ENCODE data around the gene KCTD5. TPM values are rescaled to one million over a fixed set of nuclear protein-coding genes. Genes with fewer than 3 reads are reported as not detected.
"Not testable (repeated sequence)": the region's sequence is repeated elsewhere in the genome, so short reads cannot be mapped to it uniquely, and the experiment has no call there.

The KCTD5 gene
- total and polyA plus RNA-seq, 10 of the 15 experiments (the other 5 are each of a cell fraction or from before 2014, with no cell fraction given), result 0.58 to 56.4 (median 37.3) TPM

GRCh38 chr16:2720719-2721633 is 38.7 kb downstream of the KCTD5 start (continued):
- peak; percentile 90 for TF ChIP-seq ZBTB11 (CRISPR knock-in tag; IDR thresholded peaks at IDR 0.05)
- no peak; the same call in 1 of the 2 replicates for TF ChIP-seq TCF3 (IDR thresholded peaks at IDR 0.05; ENCODE audit: borderline replicate concordance, insufficient read depth, low read depth, low read length)
- TF ChIP-seq ATF7 (IDR thresholded peaks at IDR 0.05; ENCODE audit: low read depth), result no peak

- BruUV-seq (replicated peaks); SMC1A ChIA-PET (ENCODE audit: uncharacterized antibody, unreplicated experiment); in situ Hi-C loops (cut with MboI); FAIRE-seq; H3K36me3 ChIP-seq (ENCODE audit: control insufficient read depth in 2 of 2, insufficient read depth in 2 of 2, low read length in 1 of 2); POLR2A ChIA-PET; H3K27me3 ChIP-seq (replicated peaks in 1 of 2; ENCODE audit: control insufficient read depth in 2 of 2, insufficient read depth in 2 of 2, low read length in 1 of 2); H4K20me1 ChIP-seq (ENCODE audit: control insufficient read depth, insufficient read depth); H3K4me1 ChIP-seq (ENCODE audit: control insufficient read depth, insufficient read depth, low read length); CTCF ChIA-PET; DNase-seq (ENCODE audit: low read depth, low spot score); H3K79me2 ChIP-seq (ENCODE audit: control insufficient read depth, insufficient read depth, low read length); H3K9me3 ChIP-seq (replicated peaks; ENCODE audit: control insufficient read depth, insufficient read depth, low read length): not testable (repeated sequence)
- H3K4me2 ChIP-seq (ENCODE audit: control insufficient read depth, insufficient read depth), result peak overlapping the region; percentile 79
- WGBS (ENCODE audit: insufficient coverage, insufficient replicate concordance, low lambda C conversion rate, missing lambda C conversion rate), result 18% methylated on average over 13 of the region's 14 CpGs
- H3K9ac ChIP-seq (ENCODE audit: control insufficient read depth, insufficient read depth, low read length), result peak overlapping the region; percentile 54; the same call in 1 of the 2 replicates
- peak; percentile 23 for ATAC-seq
- peak overlapping the region; percentile 57 for H3K4me3 ChIP-seq
- H2AFZ ChIP-seq (ENCODE audit: control insufficient read depth, low read depth, low read length), result peak overlapping the region; percentile 87
- RAD21 ChIA-PET (ENCODE audit: unreplicated experiment), result interaction anchor here (0.6 kb wide), 2 partner anchors 31 to 278 kb away, joined by 3 to 6 read pairs; partner anchors contain the start of gene SRRM2
- H3K27ac ChIP-seq (ENCODE audit: control insufficient read depth, insufficient read depth), result peak overlapping the region; percentile 39; the same call in 1 of the 2 replicates
- intact Hi-C loops (cut with micrococcal nuclease; ENCODE audit: unreplicated experiment), result loop anchor here (2.0 to 10.0 kb wide), 2 partner anchors 39 to 143 kb away; partner anchors contain the start of gene KCTD5
Observed at GRCh38 chr16:2721634-2722173, 39.4 kb downstream of the KCTD5 start.

Data from GM12878 (cell line).